HG03175 (cell line): ENCODE measurements around the gene SEC22A.
A peak's percentile ranks its signal among the peaks of the same experiment; 100 is the strongest.

ENCODE experiments used
- ATAC-seq: cut with Tn5 transposase; IDR thresholded peaks from one replicate; pipeline ENCODE4 v1.9.1; 2021; ENCODE audit warnings: mild to moderate bottlenecking, moderate library complexity; ENCODE audit not compliant: unreplicated experiment

The SEC22A gene, protein sequence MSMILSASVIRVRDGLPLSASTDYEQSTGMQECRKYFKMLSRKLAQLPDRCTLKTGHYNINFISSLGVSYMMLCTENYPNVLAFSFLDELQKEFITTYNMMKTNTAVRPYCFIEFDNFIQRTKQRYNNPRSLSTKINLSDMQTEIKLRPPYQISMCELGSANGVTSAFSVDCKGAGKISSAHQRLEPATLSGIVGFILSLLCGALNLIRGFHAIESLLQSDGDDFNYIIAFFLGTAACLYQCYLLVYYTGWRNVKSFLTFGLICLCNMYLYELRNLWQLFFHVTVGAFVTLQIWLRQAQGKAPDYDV

DNA sequence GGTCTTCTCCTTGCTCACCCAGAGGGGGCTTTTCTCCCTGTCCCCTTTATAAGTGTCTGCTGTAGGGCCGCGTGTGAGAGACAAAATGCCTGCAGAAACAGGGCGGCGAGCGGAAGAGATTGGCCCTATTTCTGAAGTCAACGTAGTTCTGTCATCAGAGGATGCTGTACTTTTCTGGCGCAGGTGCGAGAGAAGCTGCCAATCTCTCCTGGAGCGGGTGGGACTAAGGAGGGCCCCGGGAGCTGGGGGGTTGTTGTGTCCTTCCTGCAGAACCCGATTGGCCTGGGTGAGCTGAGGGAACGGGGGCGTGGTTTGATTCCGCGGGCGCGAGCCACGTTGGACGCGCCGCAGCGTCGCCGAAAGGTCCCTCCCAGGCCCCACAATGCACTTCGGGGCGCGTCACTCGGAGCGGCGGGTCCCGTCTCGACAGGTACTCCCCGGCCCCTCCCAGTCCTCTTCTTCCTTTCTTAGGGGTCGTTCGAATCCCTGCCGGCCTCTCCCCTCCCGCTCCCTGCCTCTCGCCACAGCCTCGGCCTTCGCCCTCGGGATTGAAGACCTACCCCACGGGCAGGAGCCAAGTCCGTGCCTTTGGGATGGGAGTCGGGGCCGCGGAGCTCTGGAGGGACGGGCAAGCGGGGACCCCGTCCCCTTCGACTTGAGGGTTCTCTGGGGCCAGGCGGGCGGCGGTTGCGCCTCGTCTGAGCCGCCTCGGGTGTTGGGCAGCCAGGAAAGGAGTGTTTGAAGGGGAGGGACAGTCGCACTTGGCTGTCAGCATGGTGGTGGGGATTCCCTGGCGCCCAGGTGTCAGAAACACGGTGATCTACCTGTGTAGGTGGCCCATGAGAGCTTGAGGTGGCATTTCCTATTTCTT lies at the start of gene SEC22A:
TSS of gene SEC22A (plus strand) at position 387 of the 871 bp plus-strand sequence. CDS start 7,275 bp downstream, outside the sequence.
- ATAC-seq: peak; percentile 99

DNA sequence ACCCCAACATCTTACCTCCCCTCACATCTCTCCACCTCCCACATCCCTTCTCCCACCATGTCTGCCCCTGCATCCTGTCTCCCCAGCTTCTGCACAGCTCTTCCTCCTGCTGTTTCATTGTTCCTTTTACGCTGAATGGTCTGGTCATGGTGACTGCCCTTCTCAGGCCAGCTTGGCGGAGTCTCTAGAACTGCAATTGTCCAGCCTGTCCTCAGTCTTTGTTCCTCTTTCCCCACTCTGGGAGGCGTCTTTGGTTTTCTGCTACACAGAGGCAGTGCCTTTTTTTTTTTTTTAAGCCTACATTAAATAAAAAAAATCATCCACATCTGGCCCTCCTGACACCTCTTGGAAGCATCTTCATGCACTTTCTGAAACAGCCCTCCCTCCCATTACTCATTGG lies 49.1 kb upstream of the SEC22A start:
- no peak for ATAC-seq

DNA sequence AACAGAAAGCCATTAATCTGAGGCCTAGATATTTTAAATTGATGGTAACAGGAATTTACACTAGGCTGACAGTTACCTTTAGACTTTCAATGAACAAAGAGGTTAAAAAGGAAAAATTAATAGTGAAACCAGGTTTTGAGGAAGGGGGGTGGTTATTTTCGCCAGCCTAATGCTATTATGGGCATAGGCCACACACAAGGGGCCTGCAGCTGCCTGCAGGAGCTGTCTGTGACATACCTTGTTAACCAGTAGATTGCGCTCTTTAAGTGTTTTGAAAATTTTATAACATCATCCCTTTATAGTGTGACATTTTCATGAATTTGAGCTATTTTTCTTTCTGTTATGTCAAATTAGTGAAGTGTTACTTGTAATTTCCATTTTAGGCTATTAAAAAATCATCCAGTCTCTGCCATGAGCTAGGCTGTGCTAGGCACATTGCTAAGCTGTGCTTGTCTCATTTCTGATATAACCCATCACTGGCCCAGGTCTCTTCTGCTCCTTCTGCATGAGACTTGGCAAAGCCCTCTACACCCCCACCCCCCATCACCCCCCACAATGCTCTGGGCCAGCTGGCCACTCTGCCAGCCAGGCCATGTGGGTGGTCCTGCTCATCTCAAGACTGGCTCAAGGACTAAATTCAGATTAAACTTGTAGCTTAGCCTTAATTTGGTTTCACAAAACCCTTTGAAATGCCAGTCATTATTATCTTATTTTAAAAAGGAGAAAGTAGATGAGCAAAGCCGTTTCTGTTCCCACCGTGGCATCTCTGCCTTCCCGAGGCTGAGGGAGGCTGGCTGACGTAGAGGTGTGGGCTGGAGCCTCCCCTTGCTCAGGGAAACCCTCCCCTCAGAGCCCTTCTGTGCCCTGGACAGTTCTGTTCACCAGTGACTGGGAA lies 48.4 kb upstream of the SEC22A start:
- no peak for ATAC-seq

DNA sequence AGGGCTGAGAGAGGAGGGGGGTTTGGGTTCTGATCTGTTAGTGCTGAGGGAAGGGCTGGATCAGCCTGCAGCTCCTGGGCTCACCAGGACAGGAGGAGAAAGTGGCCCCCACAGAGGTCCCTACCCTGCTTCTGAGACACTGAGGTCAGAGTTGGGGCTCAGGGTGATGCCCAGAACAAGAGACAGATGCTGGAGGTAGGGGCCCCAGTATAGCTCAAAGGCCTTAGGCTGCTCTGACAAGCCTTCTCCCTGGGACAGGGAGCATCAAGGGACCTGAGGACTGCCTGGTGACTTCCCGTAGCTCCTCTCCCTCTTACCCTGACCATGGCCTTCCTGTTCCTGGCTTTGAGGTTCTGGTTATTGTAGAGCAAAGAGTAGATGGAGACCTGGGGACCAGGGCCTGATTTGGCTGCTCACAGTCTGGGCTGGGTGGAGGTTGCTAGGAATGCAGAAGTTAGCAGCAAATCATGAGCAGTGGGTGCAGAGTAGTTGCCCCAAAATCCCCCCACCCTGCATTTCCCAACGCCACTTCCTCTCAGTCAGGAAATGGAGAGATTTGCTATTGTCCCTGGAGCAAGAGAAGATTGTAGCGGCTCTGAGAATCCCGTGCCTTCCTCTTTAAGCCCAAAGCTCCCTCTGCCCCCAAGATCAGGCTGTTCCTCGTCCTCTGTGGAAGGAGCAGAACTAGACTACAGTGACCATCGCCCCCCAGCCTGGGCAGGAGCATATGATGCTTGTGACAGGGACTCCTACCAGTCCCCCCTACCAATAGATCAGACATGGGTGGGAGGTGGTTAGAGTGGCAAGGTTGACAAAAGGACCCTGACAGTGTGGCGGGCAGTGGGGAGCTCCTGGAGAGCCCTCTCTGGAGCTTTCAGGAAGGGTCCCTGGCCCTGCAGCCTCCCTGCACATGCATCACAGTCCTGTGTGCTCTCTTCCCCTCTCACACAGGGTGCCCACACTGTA lies 47.4 kb upstream of the SEC22A start:
- no peak for ATAC-seq

DNA sequence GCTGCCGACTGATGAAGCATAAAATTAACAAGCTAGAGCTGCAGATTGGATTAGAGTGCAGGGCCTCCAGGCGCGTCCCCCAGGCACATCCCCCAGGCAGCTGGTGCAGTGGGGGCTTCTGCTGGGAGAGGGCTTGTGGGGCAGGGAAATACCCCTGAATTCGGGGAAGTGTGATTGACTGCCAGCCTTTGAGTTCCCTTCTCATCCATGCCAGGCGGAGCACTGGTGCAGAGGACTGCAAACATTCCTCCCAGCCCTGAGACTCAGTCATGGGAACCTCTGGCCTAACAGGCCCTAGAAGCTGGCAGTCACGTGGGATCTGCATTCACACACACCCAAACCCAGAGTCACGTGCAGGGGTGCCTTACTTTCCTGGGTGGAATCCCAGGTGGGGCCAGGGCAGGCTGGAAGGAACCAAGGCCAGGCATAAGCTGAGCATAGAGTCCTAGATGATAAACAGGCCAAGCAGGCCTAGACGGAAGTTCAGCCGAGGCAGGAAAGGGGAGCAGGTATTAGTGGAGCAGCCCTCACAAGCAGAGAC lies 46.2 kb upstream of the SEC22A start:
- no peak for ATAC-seq

DNA sequence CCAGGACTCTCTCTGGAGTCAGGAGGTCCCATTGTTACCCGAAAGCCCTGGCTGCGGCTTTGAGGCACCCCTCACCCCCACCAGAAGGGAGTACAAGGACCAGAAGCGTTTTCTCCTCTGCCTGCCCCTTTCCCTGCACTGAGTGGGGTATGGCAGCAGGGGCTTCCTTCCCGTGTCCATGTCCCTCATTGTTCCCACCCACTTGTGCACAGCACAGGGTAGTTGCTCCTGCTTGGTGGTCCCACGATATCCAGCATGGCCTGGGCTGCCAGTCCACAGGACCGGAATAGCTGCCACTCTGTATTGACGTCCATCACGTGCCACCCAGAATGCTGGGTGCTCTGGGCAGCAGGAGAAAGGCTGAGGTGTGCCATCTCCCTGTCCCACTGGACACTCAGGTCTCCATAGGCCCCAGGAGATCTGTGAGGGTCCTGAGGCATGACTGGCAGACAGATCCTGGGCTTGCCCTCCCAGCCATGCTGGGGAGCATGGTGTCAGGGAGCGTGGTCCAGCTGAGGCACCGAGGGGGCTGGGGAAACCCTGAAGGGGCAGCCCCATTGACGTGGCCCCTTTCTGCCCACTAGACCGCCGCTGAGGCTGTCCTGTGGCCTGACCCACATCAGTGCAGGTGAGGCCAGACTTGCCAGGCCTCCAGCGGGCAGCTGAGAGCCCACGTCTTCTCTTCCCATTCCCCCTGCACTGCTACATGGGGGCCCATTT lies 45.3 kb upstream of the SEC22A start:
- no peak for ATAC-seq

DNA sequence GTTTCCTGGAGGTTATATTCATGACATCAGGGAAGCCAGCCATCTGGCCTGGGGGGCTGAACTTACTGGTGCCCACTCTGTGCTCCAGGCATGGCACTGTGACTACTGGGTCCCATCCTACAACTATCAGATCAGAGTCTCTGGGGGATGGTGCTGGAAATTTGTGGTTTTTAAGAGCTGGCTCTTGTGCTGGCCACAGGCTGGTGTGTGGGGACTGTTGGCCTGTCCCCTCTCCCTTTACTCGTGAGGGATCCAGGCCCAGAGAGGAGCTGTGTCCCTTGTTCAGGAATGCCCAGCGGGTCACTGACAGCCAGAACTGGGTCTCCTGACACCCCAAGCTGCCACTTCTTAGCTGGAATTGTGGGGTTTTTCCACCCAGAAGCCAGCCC lies 44.5 kb upstream of the SEC22A start:
- no peak for ATAC-seq

DNA sequence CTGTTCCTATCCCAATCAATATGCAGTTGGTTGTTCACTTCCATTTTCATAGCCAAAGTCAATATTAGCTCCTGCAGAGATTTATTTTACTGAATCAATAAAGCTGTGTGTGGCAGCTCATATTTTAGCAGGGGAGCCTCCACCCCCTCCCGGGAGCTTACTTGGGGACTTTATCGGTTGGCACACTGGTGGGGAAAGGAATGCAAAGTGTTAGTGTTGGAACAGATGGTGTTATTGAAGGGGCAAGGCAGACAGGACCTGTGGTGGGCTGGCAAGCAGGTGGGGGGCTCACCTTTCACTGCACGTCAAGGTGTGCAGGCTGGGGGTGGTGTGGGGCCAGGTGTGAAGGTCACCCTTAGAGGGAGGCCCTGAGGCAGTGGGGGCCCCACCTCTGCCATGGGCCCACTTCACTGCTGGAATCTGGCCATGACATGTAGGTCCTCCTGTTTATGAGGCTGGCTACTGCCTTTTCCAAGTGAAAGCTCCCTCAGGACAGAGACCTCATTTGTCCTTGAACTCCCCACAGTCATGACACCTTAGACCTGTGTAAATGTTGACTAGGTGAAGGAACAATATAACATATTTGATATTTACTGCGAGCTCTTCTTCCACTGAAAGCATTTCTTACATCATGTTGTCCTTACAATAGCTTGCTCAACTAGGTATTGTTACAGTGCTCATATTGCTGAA lies 44.0 kb upstream of the SEC22A start:
- no peak for ATAC-seq

DNA sequence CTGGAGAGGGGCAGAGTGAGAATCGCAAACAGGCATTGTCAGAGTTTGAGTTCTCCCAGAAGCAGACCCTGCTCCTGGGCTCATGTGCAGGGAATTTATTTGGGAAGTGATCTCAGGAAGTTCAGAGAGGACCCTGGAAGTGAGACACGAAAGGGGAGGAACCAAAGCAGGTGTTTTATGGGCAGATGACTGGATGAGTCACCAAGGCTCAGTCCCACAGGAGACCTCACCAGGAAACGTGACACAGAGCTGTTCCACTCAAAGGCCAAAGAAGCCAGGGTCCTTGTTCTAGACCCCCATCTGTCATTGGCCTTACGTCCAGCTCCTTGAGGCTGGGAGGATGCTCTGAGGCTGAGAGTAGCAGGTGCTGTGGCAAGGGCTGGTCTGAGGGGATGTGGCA lies 43.4 kb upstream of the SEC22A start:
- ATAC-seq: no peak

DNA sequence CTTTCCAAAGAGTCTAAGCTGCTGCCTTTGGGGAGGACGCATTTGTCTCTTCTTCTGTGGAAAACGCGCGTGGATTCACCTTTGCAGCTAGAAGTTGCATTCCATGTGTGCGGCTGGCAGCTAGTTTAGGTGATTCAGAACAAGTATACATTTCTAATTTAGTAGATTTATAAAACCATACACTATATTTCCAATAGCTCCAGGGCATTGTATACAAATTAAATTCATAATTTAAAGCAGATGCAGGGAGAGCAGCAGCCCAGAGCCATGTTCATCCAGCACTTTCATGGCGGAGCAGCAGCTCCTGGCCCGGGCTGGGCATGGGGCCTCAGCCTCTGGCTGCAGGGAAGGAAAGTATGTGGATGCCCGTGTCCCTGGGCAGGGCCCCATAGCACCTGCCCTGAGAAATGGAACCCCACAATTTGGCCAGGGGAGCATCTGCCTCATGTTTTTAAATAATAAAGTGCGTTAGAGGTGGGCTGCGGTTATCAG lies 42.8 kb upstream of the SEC22A start:
- ATAC-seq: no peak

DNA sequence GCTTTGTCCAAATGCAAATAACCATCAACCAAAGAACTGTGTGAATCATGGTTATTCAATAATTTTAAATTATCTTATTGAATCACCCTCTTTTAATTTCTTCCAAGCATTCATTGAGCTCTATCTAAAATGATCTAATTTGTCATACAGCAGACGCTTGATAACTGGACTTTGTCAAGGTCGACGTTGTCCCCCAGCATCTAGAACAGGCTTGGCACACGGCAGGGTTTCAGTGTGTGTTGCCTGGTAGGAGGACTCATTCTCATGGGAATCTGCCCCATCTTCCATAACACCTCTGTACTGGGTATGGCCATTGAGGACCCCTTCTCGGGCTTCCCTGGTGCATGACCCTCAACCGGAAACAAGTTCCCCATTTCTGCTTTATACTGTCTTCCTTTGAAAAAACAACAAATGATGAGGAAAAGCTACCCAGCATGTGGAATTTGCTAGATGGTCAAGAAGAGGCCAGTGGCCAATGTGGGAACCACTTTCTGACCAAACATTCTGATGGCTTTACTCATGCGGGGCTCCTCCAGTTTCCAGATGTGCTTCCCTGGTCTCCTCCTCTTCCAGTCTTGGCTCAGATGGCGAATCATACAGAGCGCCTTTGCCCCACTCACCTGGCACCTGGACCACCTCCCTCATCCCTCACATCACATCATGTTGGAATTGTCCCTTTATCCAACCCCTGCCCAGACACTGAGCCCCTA lies 41.7 kb upstream of the SEC22A start:
- no peak for ATAC-seq

DNA sequence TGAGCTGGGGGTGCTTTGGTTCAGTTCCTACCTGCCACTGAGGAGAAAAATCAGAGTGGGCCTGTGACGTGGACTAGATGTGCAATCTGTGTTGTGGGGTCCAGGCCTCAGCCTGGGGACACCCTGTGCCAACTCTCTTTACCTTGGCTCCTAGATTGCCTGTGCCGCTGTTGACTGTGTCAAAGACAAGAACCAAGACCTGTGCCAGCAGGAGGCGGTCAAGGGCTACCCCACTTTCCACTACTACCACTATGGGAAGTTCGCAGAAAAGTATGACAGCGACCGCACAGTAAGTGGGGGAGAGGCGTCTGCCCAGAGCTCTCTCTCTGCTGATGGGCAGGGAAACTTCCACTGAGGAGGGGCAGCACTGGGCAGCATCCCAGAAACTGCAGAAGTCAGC lies 40.6 kb upstream of the SEC22A start:
- ATAC-seq: no peak

DNA sequence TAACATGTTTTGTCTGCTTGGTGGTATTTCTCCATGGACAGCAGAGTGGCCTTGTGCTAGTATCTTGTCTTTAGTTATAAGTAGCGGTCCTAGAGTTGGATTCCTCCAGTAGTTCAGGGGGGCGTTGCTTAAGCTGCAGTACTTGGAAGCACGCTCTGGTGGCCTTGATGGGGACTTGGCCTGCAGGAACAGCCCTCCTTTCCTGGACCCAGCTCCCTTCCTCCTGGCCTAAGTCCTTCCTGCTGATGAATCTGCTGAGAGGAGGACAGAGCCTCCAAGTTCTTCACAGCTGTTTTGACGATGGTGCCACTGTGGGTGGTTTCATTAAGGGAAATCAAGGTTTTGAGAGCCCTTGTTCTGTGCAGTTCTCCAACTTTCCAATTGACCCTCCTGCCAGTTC lies 38.6 kb upstream of the SEC22A start:
- ATAC-seq: no peak

DNA sequence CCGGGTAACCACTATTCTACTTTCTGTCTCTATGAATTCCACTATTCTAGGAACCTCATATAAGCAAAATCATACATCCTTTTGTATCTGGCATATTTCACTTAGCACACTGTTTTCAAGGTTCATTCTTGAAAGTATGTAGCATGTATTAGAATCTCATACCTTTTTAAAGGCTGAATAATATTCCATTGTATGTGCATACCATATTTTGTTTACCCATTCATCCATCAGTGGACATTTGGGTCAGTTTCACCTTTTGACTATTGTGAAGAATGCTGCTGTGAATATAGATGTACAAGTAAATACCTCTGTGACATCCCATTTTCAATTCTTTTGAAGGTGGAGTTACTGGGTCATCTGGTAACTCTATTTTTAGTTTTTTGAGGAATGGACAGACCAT lies 36.6 kb upstream of the SEC22A start:
- ATAC-seq: no peak

DNA sequence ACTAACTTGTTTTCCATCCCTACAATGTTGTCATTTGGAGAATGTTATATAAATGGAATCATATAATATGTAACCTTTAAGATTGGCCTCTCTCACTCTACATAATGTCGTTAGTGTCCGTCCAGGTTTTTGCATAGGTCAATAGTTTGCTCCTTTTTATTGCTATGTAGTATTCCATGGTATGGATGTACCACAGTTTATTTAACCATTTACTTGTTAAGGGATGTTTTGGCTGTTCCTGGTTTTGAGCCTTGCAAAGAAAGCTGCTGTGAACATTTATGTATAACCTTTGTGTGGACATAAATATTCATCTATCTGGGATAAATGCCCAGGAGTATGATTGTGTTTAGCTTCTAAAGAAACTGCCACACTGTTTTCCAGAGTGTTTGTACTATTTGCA lies 34.1 kb upstream of the SEC22A start:
- ATAC-seq: no peak

DNA sequence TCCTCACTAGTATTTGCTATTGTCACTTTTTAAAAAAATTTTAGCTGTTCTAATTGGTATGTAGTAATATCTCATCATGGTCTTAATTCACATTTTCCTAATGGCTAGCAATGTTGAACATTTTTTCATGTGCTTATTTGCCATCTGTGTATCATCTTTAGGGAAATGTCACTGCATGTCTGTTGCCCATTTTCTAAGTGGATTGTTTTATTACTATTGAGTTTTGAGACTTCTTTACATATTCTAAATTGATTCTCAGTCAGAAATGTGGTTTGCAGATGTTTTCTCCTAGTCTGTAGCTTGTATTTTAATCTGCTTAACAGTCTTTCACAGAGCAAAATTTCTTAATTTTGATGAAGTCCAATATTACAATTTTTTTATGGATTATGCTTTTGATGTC lies 33.6 kb upstream of the SEC22A start:
- ATAC-seq: no peak

DNA sequence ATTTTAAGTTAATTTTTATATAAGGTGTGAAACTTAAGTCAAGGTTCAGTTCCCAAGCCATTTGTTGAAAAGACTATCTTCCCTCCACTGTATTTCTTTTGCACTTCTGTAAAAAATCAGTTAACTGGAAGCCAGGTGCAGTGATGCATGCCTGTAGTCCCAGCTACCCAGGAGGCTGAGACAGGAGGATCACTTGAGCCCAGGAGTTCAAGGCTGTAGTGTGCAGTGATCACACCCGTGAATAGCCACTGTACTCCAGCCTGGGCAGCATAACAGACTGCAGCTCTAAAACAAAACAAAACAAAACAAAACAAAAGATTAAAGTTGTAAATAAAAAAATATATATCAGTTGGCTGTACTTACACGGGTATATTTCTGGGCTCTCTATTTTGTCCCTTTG lies 33.1 kb upstream of the SEC22A start:
- ATAC-seq: no peak

DNA sequence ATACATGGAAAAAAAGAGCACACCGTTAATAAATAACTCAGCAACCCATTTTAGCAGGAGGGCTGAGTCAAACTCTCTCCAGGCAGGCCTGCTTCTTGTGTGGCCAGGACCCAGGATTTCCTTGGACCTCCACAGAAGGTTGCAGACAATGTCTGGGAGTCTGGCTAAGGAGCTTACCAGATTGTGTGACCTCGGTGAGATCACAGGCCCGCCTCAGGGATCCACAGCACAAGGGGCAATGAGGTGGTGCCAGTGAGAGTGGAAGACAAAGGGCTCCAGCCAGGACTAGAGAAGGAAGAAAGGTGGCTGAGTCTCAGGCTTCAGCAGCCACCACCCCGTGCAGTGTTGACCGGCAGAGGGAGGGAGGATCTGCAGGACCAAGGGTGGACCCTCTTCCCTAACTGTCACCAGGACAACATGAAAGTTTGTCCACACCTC lies 32.2 kb upstream of the SEC22A start:
- ATAC-seq: no peak
